A673 (cell line): ENCODE data around the gene SIDT2.

ENCODE experiments used
- EZH2 ChIP-seq: fragments of 200-600 bp; sonication (generic); IDR thresholded peaks from 2 replicates; pipeline ENCODE4 v1.6.1; 2017; ENCODE audit warnings: borderline replicate concordance, low read depth, mild to moderate bottlenecking, mixed read lengths, antibody characterized with exemption, low read length; ENCODE audit not compliant: poor library complexity, severe bottlenecking
- TF ChIP-seq, protein P1 (sequence below): fragments of 300-800, 200-600 bp; sonication (generic); conservative IDR thresholded peaks from 2 replicates; pipeline ENCODE4 v1.5.1; 2017; ENCODE audit warnings: low read depth, mild to moderate bottlenecking, antibody characterized with exemption, low read length, moderate library complexity, mixed read lengths

DNA sequence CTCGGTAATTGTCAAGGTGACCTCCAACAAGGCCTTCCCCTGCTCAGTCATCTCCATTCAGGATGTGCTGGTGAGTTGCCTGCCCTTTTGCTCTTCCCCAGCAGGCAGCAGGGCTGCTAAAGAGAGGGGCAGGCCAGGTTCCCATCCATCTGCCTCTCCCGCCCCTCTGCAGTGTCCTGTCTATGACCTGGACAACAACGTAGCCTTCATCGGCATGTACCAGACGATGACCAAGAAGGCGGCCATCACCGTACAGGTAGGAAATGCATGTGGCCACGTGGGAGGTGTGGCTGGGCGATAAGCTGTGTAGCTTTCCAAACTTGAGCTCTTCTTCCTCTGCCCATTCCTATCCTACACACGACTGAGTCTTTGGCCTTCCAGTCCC lies 4.0 kb downstream of the SIDT2 start:
- TF ChIP-seq, protein P1, sequence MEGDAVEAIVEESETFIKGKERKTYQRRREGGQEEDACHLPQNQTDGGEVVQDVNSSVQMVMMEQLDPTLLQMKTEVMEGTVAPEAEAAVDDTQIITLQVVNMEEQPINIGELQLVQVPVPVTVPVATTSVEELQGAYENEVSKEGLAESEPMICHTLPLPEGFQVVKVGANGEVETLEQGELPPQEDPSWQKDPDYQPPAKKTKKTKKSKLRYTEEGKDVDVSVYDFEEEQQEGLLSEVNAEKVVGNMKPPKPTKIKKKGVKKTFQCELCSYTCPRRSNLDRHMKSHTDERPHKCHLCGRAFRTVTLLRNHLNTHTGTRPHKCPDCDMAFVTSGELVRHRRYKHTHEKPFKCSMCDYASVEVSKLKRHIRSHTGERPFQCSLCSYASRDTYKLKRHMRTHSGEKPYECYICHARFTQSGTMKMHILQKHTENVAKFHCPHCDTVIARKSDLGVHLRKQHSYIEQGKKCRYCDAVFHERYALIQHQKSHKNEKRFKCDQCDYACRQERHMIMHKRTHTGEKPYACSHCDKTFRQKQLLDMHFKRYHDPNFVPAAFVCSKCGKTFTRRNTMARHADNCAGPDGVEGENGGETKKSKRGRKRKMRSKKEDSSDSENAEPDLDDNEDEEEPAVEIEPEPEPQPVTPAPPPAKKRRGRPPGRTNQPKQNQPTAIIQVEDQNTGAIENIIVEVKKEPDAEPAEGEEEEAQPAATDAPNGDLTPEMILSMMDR: no peak
- TF ChIP-seq EZH2: no peak
